WTC11 (cell line): Measurements from ENCODE around the gene LAMC3. TPM values are rescaled to one million over a fixed set of nuclear protein-coding genes. Genes with fewer than 3 reads are reported as not detected.

Experiments
- ATAC-seq: fragments of 200-7000 bp; cut with Tn5 transposase; 2 replicates; pipeline ENCODE4 v1.10.0; 2021; ENCODE audit warnings: mild to moderate bottlenecking, moderate library complexity
- CTCF ChIA-PET: fragments of 300-600 bp; sonication (Branson Sonifier 250); formaldehyde crosslinking; loops from one replicate; lab custom pipeline; 2021; ENCODE audit warnings: antibody characterized with exemption; lab: Charles Lee
- POLR2A ChIA-PET: fragments of 350-600 bp; sonication (Branson Sonifier 250); formaldehyde crosslinking; loops from one replicate; lab custom pipeline; 2021; ENCODE audit warnings: antibody characterized with exemption; lab: Charles Lee
- DNase-seq: peaks from one replicate; pipeline ENCODE4 v3.0.0; 2021; ENCODE audit warnings: low spot score
- H3K27ac Mint-ChIP-seq: 2 replicates; pipeline ENCODE4 v1.8.0; 2021; ENCODE audit warnings: mixed read lengths
- H3K27me3 Mint-ChIP-seq: 2 replicates; pipeline ENCODE4 v1.8.0; 2021; ENCODE audit warnings: low read depth, mild to moderate bottlenecking, moderate library complexity, mixed read lengths
- H3K36me3 Mint-ChIP-seq: 2 replicates; pipeline ENCODE4 v1.8.0; 2021; ENCODE audit warnings: mixed read lengths
- H3K4me1 Mint-ChIP-seq: 2 replicates; pipeline ENCODE4 v1.8.0; 2022; ENCODE audit warnings: mixed read lengths
- H3K4me3 Mint-ChIP-seq: 2 replicates; pipeline ENCODE4 v1.8.0; 2021; ENCODE audit warnings: mild to moderate bottlenecking, moderate library complexity, mixed read lengths
- H3K9me3 Mint-ChIP-seq: 2 replicates; pipeline ENCODE4 v1.8.0; 2021; ENCODE audit warnings: mixed read lengths
- AFF4 ChIP-seq: sonication (generic); formaldehyde crosslinking; IDR thresholded peaks from 2 replicates; pipeline ENCODE4 v1.8.1; 2023; ENCODE audit warnings: mild to moderate bottlenecking, missing genetic modification reagents, borderline replicate concordance
- ARID4B ChIP-seq: sonication (generic); formaldehyde crosslinking; IDR thresholded peaks from 2 replicates; pipeline ENCODE4 v1.8.0; 2023; ENCODE audit warnings: missing genetic modification reagents, mild to moderate bottlenecking, borderline replicate concordance
- FOXK1 ChIP-seq: sonication (generic); formaldehyde crosslinking; IDR thresholded peaks from 2 replicates; pipeline ENCODE4 v1.8.0; 2022; ENCODE audit warnings: mild to moderate bottlenecking, moderate library complexity, missing genetic modification reagents
- FOXP1 ChIP-seq: sonication (generic); formaldehyde crosslinking; IDR thresholded peaks from 2 replicates; pipeline ENCODE4 v1.8.0; 2022; ENCODE audit warnings: missing genetic modification reagents, mild to moderate bottlenecking, moderate library complexity, borderline replicate concordance
- FOXP4 ChIP-seq: sonication (generic); formaldehyde crosslinking; IDR thresholded peaks from 2 replicates; pipeline ENCODE4 v1.8.0; 2022; ENCODE audit warnings: mild to moderate bottlenecking, missing genetic modification reagents
- HMGXB4 ChIP-seq: sonication (generic); formaldehyde crosslinking; IDR thresholded peaks from 2 replicates; pipeline ENCODE4 v1.8.1; 2023; ENCODE audit warnings: mild to moderate bottlenecking, moderate library complexity, missing genetic modification reagents
- OVOL2 ChIP-seq: fragments of 250-450 bp; sonication (Bioruptor Pico); IDR thresholded peaks from 2 replicates; pipeline ENCODE4 v1.9.0; 2021; ENCODE audit warnings: mild to moderate bottlenecking, borderline replicate concordance
- RORB ChIP-seq: fragments of 250-450 bp; sonication (Bioruptor Pico); IDR thresholded peaks from 2 replicates; pipeline ENCODE4 v1.9.0; 2021; ENCODE audit warnings: mild to moderate bottlenecking
- SMAD4 ChIP-seq: sonication (generic); formaldehyde crosslinking; IDR thresholded peaks from 2 replicates; pipeline ENCODE4 v1.8.0; 2022; ENCODE audit warnings: mild to moderate bottlenecking, missing genetic modification reagents
- TEAD1 ChIP-seq: sonication (generic); formaldehyde crosslinking; IDR thresholded peaks from 2 replicates; pipeline ENCODE4 v1.8.0; 2022; ENCODE audit warnings: mild to moderate bottlenecking, missing genetic modification reagents
- ZNF121 ChIP-seq: sonication (generic); formaldehyde crosslinking; IDR thresholded peaks from 2 replicates; pipeline ENCODE4 v1.8.0; 2023; ENCODE audit warnings: missing genetic modification reagents
- ZNF396 ChIP-seq: fragments of 250-450 bp; sonication (Bioruptor Pico); IDR thresholded peaks from 2 replicates; pipeline ENCODE4 v1.8.0; 2021; ENCODE audit warnings: mild to moderate bottlenecking, moderate library complexity, borderline replicate concordance
- ZNF425 ChIP-seq: fragments of 250-450 bp; sonication (Bioruptor Pico); conservative IDR thresholded peaks from 2 replicates; pipeline ENCODE4 v1.9.0; 2021; ENCODE audit warnings: mild to moderate bottlenecking
- ZNF671 ChIP-seq: fragments of 250-450 bp; sonication (Bioruptor Pico); IDR thresholded peaks from 2 replicates; pipeline ENCODE4 v1.8.0; 2021; ENCODE audit warnings: mild to moderate bottlenecking
- total RNA-seq: library from RNA; stranded (reverse); gene quantifications from 3 replicates; pipeline ENCODE4 v1.2.3, GENCODE V29; 2021

LAMC3 gene
- total RNA-seq, 1 experiment from 2014 or later = 50.9 TPM

- no peaks in the 10 kb centered on the region for H3K27me3 Mint-ChIP-seq
- TF ChIP-seq ZNF671 (CRISPR knock-in tag) = no peak
- TF ChIP-seq ARID4B = no peak
- no peak for TF ChIP-seq RORB
- no peak for TF ChIP-seq FOXP4 (CRISPR knock-in tag)
- no peak for TF ChIP-seq HMGXB4
- TF ChIP-seq FOXK1 (CRISPR knock-in tag) = no peak
- TF ChIP-seq AFF4 = no peak
- TF ChIP-seq ZNF396 (CRISPR knock-in tag) = no peak
- TF ChIP-seq FOXP1 = no peak
- no peak overlapping the region for H3K4me3 Mint-ChIP-seq
- no peak for ATAC-seq
- CTCF ChIA-PET = no interaction called here
- 0 out of 2 replicates have a peak overlapping the region, but pooled peaks have one; percentile 29 for H3K27ac Mint-ChIP-seq
- no peaks in the 10 kb centered on the region; the same call in 1 of the 2 replicates for H3K36me3 Mint-ChIP-seq
- H3K4me1 Mint-ChIP-seq = no peaks in the 10 kb centered on the region
- DNase-seq = no peak
- POLR2A ChIA-PET = no interaction called here
- H3K9me3 Mint-ChIP-seq = no peaks in the 10 kb centered on the region
Observed at GRCh38 chr9:131080589-131080988, 71.6 kb downstream of the LAMC3 start.

- no peaks in the 10 kb centered on the region; the same call in 1 of the 2 replicates for H3K36me3 Mint-ChIP-seq
- CTCF ChIA-PET = interaction anchor here (0.5 kb wide), 1 partner anchor 134 kb away, joined by 3 read pairs; no protein-coding TSS in a partner anchor
- no peaks in the 10 kb centered on the region for H3K9me3 Mint-ChIP-seq
- TF ChIP-seq OVOL2 (CRISPR knock-in tag) (no peak), ARID4B (no peak), SMAD4 (CRISPR knock-in tag) (no peak), ZNF121 (CRISPR knock-in tag) (no peak), ZNF396 (CRISPR knock-in tag) (no peak), ZNF425 (CRISPR knock-in tag) (no peak), TEAD1 (no peak)
Observed at GRCh38 chr9:131081868-131082267, 72.9 kb downstream of the LAMC3 start.

More at GRCh38 chr9:131081868-131082267, 72.9 kb downstream of the LAMC3 start:
- Mint-ChIP-seq H3K4me3 (no peak overlapping the region), H3K4me1 (no peaks in the 10 kb centered on the region), H3K27ac (no peak overlapping the region), H3K27me3 (no peaks in the 10 kb centered on the region)
- ATAC-seq (no peak), DNase-seq (no peak)
- POLR2A ChIA-PET = no interaction called here
